Measurements from ENCODE around the gene DYNC2H1. TPM values are rescaled to one million over a fixed set of nuclear protein-coding genes. Genes with fewer than 3 reads are reported as not detected.
A peak's percentile ranks its signal among the peaks of the same experiment; 100 is the strongest.

The DYNC2H1 gene
- total RNA-seq, 2 experiments from 2014 or later: 1.3 to 2.0 TPM

DNA sequence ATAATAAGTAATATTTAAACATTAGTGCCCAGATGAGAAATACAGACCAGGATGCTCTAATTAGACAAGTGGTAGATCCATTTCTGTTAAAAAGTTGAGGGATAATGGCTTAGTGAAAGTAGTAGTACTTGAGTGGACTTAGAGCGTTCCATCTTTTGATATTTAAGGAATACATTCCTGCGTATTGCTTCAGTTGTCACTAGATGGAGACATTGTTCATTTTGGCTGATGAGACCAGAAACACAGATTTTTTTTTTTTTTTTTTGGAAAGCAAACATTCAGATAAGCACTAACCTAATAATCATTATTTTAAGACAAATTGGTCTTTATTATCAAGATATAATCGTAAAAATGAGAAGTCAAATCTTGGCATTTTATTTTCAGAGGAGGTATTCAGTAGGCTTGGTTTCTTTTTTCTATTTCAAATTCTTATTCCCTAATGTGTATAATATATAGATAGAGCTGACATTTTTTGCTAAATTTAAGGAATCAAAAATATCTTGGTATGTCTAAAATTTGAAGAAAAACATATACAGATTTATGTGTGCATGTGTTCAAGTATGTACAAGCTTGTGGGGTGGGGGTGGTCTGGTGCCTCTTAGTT lies 92.9 kb downstream of the DYNC2H1 start:
- no peaks in the 10 kb centered on the region for H3K4me1 Mint-ChIP-seq (ENCODE audit: low read depth)
- H3K4me3 Mint-ChIP-seq: no peak overlapping the region
- no peak overlapping the region for H3K27ac Mint-ChIP-seq
- POLR2A ChIA-PET: no interaction called here
- H3K36me3 Mint-ChIP-seq (ENCODE audit: low read depth): no peaks in the 10 kb centered on the region
- no peaks in the 10 kb centered on the region for H3K9me3 Mint-ChIP-seq
- no peak for DNase-seq
- intact Hi-C loops (cut with micrococcal nuclease): loop anchor here (5.0 kb wide), 1 partner anchor 400 kb away; no protein-coding TSS in a partner anchor
- ATAC-seq: no peak
- CTCF ChIA-PET: interaction anchor here (0.6 to 0.7 kb wide), 2 partner anchors 9 to 13 kb away, joined by 3 to 4 read pairs; no protein-coding TSS in a partner anchor
- no peaks in the 10 kb centered on the region for H3K27me3 Mint-ChIP-seq
- peak; percentile 53 for TF ChIP-seq CTCF (IDR thresholded peaks at IDR 0.05)

GRCh38 chr11:103210543-103210942 lies 101.3 kb downstream of the DYNC2H1 start:
- Mint-ChIP-seq H3K4me1 (ENCODE audit: low read depth) (no peaks in the 10 kb centered on the region), H3K27ac (no peak overlapping the region), H3K36me3 (ENCODE audit: low read depth) (no peaks in the 10 kb centered on the region), H3K4me3 (no peak overlapping the region), H3K27me3 (no peaks in the 10 kb centered on the region), H3K9me3 (no peaks in the 10 kb centered on the region)
- no peak for TF ChIP-seq CTCF (IDR thresholded peaks at IDR 0.05)
- intact Hi-C loops (cut with micrococcal nuclease): no loop called here
- ChIA-PET POLR2A (no interaction called here), CTCF (interaction anchor here (1.2 kb wide), 1 partner anchor 9 kb away, joined by 4 read pairs; no protein-coding TSS in a partner anchor)
- no peak for ATAC-seq
- no peak for DNase-seq

DNA sequence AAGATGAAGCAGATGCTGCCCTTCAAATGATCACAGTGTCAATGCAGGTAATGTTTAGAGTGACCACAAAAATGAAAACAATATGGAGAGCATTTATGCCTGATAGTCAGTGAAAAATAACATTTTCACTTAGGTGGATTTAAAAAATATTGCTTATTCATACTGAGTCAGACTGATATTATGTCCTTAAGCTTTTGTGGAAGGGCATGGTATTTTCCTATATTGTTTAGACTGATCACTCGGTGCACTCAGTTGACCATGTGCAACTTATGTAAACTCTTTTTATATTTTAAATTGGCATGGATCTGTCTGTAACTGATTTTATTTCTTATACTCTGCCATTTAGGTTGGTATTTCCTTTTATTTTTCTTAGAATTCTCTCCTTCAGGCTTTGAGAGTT lies 106.6 kb downstream of the DYNC2H1 start:
- intact Hi-C loops (cut with micrococcal nuclease): no loop called here
- ChIA-PET CTCF (interaction anchor here (1.4 kb wide), 1 partner anchor 14 kb away, joined by 3 read pairs; no protein-coding TSS in a partner anchor), POLR2A (no interaction called here)
- ATAC-seq: no peak
- Mint-ChIP-seq H3K27ac (no peak overlapping the region), H3K4me1 (ENCODE audit: low read depth) (no peaks in the 10 kb centered on the region), H3K36me3 (ENCODE audit: low read depth) (no peaks in the 10 kb centered on the region), H3K9me3 (no peaks in the 10 kb centered on the region), H3K4me3 (no peak overlapping the region), H3K27me3 (no peaks in the 10 kb centered on the region)
- DNase-seq: no peak
- TF ChIP-seq CTCF (IDR thresholded peaks at IDR 0.05): no peak

DNA sequence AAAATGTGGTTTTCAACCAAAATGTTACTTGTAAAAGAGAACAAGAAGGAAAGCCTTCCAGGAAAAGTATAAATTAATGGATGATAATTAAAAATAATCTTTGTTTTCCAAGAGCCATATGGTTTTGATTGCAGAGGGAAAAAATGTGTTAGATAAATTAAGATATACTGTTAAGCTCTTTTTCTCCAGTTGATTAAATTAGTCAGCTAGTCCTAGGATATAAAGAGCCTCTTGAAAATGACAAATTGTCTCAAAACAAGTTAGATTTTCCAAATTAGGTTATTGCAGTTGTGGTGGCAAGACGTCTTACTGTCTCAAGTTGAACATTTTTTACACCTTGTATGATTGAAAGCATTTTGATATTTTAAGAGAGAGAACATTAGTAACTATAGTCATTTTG lies 110.9 kb downstream of the DYNC2H1 start:
- DNase-seq (no peak), ATAC-seq (no peak)
- intact Hi-C loops (cut with micrococcal nuclease): no loop called here
- no peaks in the 10 kb centered on the region for H3K4me1 Mint-ChIP-seq (ENCODE audit: low read depth)
- TF ChIP-seq CTCF (IDR thresholded peaks at IDR 0.05): no peak
- no peak overlapping the region for H3K4me3 Mint-ChIP-seq
- no peaks in the 10 kb centered on the region for H3K9me3 Mint-ChIP-seq
- POLR2A ChIA-PET: no interaction called here
- H3K27ac Mint-ChIP-seq: no peak overlapping the region
- CTCF ChIA-PET: no interaction called here
- H3K36me3 Mint-ChIP-seq (ENCODE audit: low read depth): no peaks in the 10 kb centered on the region
- no peaks in the 10 kb centered on the region for H3K27me3 Mint-ChIP-seq

- Mint-ChIP-seq H3K27me3 (no peaks in the 10 kb centered on the region), H3K4me3 (no peak overlapping the region), H3K27ac (no peak overlapping the region), H3K9me3 (no peaks in the 10 kb centered on the region), H3K36me3 (ENCODE audit: low read depth) (no peaks in the 10 kb centered on the region), H3K4me1 (ENCODE audit: low read depth) (no peaks in the 10 kb centered on the region)
- no peak for TF ChIP-seq CTCF (IDR thresholded peaks at IDR 0.05)
- no peak for ATAC-seq
- intact Hi-C loops (cut with micrococcal nuclease): no loop called here
- CTCF ChIA-PET: no interaction called here
- POLR2A ChIA-PET: no interaction called here
- DNase-seq: no peak
Observed at GRCh38 chr11:103222806-103223205, 113.6 kb downstream of the DYNC2H1 start.

All from activated CD8-positive, alpha-beta T cell treated with anti-CD3 and anti-CD28 coated beads for 36 hours (primary cell).